Psoas muscle (tissue), 8 donors: ENCODE results near the gene COL16A1. TPM values are rescaled to one million over a fixed set of nuclear protein-coding genes. Genes with fewer than 3 reads are reported as not detected.

Source experiments
- ATAC-seq, 4 donors: fragments of 200-7000 bp; cut with Tn5 transposase; one replicate each; pipeline ENCODE4 v1.9.1; 2020; ENCODE audit warnings: moderate library complexity in 3 of 4, mild to moderate bottlenecking in 2 of 4
- DNase-seq, 2 donors: peaks; one replicate each; pipeline ENCODE4 v3.0.0-alpha.2; 2020
- H3K27ac ChIP-seq: fragments of 200-600 bp; one replicate; pipeline ENCODE4 v1.8.0; 2022
- H3K27me3 ChIP-seq, 3 donors: fragments of 200-600 bp in 1 of 3; one replicate each; pipeline versions ENCODE4 v1.6.1 to v1.8.0; 2013 to 2022; ENCODE audit warnings: low read length in 2 of 3, mild to moderate bottlenecking in 2 of 3, moderate library complexity in 1 of 3; ENCODE audit not compliant: insufficient read depth in 3 of 3
- H3K36me3 ChIP-seq, 2 donors: fragments of 200-600 bp in 1 of 2; one replicate each; pipeline versions ENCODE4 v1.6.1 to v1.8.0; 2013 to 2022; ENCODE audit warnings: low read depth in 1 of 2, mild to moderate bottlenecking in 1 of 2, moderate library complexity in 1 of 2; ENCODE audit not compliant: insufficient read depth in 1 of 2
- H3K4me1 ChIP-seq: fragments of 200-600 bp; one replicate; pipeline ENCODE4 v1.8.0; 2022
- H3K4me3 ChIP-seq: fragments of 200-600 bp; one replicate; pipeline ENCODE4 v1.8.0; 2022; ENCODE audit warnings: mild to moderate bottlenecking
- H3K9me3 ChIP-seq: fragments of 200-600 bp; one replicate; pipeline ENCODE4 v1.8.0; 2022
- WGBS, 3 donors: extraction: QIAGEN DNeasy Blood & Tissue Kit; methylation state at CpG; one replicate each; pipeline versions ENCODE4 v1.1.6 to v1.1.7; 2013; 5-methylcytosine and 5-hydroxymethylcytosine counted together
- intact Hi-C, 2 donors: fragments of 100-400 bp; cut with DNase I; formaldehyde crosslinking; loops; one replicate each; pipeline versions ENCODE4 v1.11.0 to v1.14.2; 2022
- polyA plus RNA-seq, 3 donors: library from polyadenylated mRNA; stranded (reverse); fragments of 200-250 nt; gene quantifications; one replicate each; pipeline ENCODE4 v1.2.3, GENCODE V29; 2013
- total RNA-seq, 4 donors: library from RNA; stranded (reverse); fragmentation: NEBNext Ultra II Directional in 2 of 4; extraction: Animal tissue kit (Norgen Biotek cat#: 25700) in 2 of 4; gene quantifications; one replicate each; pipeline versions ENCODE4 v1.2.1 to v1.2.4, GENCODE V29; 2021 to 2023
- TF ChIP-seq, protein P1 (sequence below): fragments of 200-600 bp; IDR thresholded peaks from one replicate; pipeline ENCODE4 v1.8.0; 2022; ENCODE audit warnings: antibody characterized with exemption
- donor health status: healthy with polysubstance abuse.
- donor health status: DM: no; HTN: no; CAD: no; lungs with moderate emphysema.
- donor health status: Bipolar disorder and iron deficiency.
- donor health status: healthy.
- donor health status: DM: yes; HTN: yes; CAD: no.
- donor health status: DM: no; HTN: no; CAD: no.
- donor health status: DM: no; HTN: no; CAD: no.
- donor health status: DM: yes; HTN: yes; CAD: no.

COL16A1 gene
- total and polyA plus RNA-seq, 7 donors: 2.9 to 14.2 (median 6.1) TPM

DNA sequence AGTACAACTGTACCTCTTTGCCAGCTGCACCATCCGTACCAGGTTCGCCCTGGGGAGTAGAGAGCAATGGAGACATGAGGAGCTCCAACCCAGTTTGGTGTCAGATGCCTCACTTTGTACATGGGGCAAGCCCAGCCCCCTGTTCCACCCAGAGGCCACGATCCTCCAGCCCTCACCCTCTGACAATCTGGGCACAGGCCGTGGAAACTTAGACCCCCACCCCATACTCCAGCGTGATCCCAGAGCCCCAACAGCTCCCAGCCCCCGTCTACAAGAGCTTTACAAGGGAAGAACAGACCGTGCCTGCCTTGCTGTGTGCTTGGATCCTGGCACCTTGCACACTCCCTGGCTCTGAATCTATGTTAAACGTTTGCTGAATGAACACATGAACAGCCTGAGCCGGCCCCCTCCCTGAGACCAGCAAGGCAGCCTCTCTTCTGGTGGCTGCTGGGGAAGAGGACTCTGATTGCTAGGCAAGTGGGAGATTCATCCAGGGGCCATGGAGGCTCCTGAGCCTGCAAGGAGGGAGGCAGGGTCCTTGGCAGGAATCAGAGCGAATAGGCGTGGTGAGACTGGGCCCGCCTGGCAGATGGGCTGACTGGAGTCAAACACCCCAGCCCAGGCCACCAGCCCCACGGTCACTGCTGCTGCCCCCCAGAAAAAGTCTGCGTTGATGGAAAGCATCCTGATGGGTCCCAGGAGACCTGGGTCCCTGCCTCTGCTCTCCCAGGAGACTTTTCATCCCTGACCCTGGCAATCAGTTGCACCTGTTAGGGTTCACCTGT, 46.6 kb downstream of the COL16A1 start:
- DNase-seq (no peak), ATAC-seq (no peak)
- H3K27ac ChIP-seq: no peak overlapping the region
- WGBS, 3 donors: 84 to 85% (median 84%) methylated on average over 14 of the region's 14 CpGs
- no peak overlapping the region for H3K4me3 ChIP-seq
- H3K9me3 ChIP-seq: no peaks in the 10 kb centered on the region
- intact Hi-C loops: no loop called here
- H3K36me3 ChIP-seq: peaks cover 0 to 25% of the 10 kb centered on the region in 2 donors
- TF ChIP-seq, protein P1, sequence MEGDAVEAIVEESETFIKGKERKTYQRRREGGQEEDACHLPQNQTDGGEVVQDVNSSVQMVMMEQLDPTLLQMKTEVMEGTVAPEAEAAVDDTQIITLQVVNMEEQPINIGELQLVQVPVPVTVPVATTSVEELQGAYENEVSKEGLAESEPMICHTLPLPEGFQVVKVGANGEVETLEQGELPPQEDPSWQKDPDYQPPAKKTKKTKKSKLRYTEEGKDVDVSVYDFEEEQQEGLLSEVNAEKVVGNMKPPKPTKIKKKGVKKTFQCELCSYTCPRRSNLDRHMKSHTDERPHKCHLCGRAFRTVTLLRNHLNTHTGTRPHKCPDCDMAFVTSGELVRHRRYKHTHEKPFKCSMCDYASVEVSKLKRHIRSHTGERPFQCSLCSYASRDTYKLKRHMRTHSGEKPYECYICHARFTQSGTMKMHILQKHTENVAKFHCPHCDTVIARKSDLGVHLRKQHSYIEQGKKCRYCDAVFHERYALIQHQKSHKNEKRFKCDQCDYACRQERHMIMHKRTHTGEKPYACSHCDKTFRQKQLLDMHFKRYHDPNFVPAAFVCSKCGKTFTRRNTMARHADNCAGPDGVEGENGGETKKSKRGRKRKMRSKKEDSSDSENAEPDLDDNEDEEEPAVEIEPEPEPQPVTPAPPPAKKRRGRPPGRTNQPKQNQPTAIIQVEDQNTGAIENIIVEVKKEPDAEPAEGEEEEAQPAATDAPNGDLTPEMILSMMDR: no peak
- H3K4me1 ChIP-seq: no peaks in the 10 kb centered on the region
- H3K27me3 ChIP-seq: no peaks in the 10 kb centered on the region

DNA sequence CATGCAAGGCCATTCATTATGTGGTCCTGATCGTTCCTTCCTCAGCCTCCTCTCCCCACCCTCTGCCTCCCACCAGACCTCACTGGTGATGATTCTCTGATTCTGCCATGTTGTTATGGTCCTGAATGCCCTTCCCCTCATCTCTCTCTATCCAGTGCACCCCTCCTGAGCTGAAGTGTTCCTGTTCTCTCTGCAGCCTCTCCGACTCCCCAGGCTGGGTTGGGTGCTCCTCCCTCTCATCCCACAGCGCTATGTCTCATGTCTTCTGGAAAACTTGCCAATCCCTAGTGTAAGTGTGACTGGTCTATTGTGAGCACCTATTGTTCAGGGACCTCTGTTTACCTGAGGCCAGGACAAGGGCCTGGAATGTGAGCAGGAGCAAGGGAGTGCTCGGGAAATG, 48.1 kb downstream of the COL16A1 start:
- Histone ChIP-seq H3K4me1 (no peaks in the 10 kb centered on the region), H3K27me3 (no peaks in the 10 kb centered on the region), H3K36me3 (peaks cover 0 to 21% of the 10 kb centered on the region in 2 donors), H3K4me3 (no peak overlapping the region), H3K9me3 (no peaks in the 10 kb centered on the region), H3K27ac (no peak overlapping the region)
- intact Hi-C loops: no loop called here
- TF ChIP-seq, protein P1: no peak
- ATAC-seq (no peak), DNase-seq (no peak)
- WGBS, 3 donors: 71 to 89% (median 89%) methylated on average over 4 of the region's 4 CpGs

DNA sequence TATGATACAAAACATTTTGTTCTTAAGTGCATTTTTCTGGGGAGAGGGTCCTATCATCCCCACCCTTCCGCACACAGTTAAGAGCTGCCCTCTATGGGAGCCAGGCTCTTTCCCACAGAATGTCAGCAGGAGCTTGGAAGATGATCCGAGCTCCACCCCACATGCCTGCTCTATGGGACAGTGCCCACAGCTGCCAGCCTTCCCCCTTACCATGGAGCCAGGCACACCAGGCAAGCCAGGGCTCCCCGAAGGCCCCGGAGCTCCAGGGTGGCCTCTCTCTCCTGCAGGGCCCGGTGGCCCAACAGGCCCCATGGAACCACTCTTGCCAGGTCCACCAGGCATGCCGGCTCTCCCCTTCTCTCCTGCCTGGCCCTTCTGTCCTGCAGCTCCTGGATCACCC, 48.7 kb downstream of the COL16A1 start:
- intact Hi-C loops: no loop called here
- ATAC-seq (peak in 1 of 4 donors; percentile 44), DNase-seq (no peak)
- Histone ChIP-seq H3K27ac (no peak overlapping the region), H3K4me1 (no peaks in the 10 kb centered on the region), H3K36me3 (peaks cover 0 to 21% of the 10 kb centered on the region in 2 donors), H3K27me3 (no peaks in the 10 kb centered on the region), H3K9me3 (no peaks in the 10 kb centered on the region), H3K4me3 (no peak overlapping the region)
- TF ChIP-seq, protein P1: no peak
- WGBS, 3 donors: 53 to 58% (median 56%) methylated on average over 6 of the region's 6 CpGs

DNA sequence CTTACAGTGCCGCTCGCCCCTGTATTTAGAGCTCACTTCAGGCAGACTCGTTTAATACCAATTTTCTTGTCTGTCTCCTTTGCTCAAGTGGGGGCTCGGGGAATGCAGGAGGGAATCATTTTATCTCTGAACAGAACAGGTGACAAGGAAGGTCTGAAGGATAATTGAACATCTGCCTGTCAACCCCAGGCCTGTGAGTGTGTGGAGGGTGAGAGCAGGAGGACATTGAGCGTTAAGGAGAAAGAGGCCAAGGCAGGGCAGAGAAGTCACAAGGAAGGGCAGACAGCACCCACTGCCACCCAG, 49.4 kb downstream of the COL16A1 start:
- no peaks in the 10 kb centered on the region for H3K9me3 ChIP-seq
- intact Hi-C loops: no loop called here
- DNase-seq (no peak), ATAC-seq (no peak)
- no peaks in the 10 kb centered on the region for H3K4me1 ChIP-seq
- H3K4me3 ChIP-seq: no peak overlapping the region
- 94 to 97% (median 97%) methylated on average over 5 of the region's 5 CpGs for WGBS, 3 donors
- TF ChIP-seq, protein P1: no peak
- no peaks in the 10 kb centered on the region for H3K27me3 ChIP-seq
- H3K27ac ChIP-seq: no peak overlapping the region
- H3K36me3 ChIP-seq: peaks cover 0 to 21% of the 10 kb centered on the region in 2 donors
